ENCODE data around the gene DNAJC7.

GRCh38 chr17:41944943-41945342, 72.3 kb downstream of the DNAJC7 start:
- TF ChIP-seq POLR2AphosphoS5 (IDR thresholded peaks at IDR 0.05; ENCODE audit: low read depth, low read length) = no peak
- TF ChIP-seq REST (IDR thresholded peaks at IDR 0.05; ENCODE audit: insufficient read depth in 1 of 2, low read depth in 2 of 2, low read length in 2 of 2) = no peak
- no peak for TF ChIP-seq SIN3A (IDR thresholded peaks at IDR 0.05; ENCODE audit: borderline replicate concordance, insufficient read depth, low read length)
- TF ChIP-seq TAF1 (IDR thresholded peaks at IDR 0.05; ENCODE audit: borderline replicate concordance, insufficient read depth, low read length) = no peak
- TF ChIP-seq FOXP2 (optimal IDR thresholded peaks at IDR 0.05; ENCODE audit: borderline replicate concordance, extremely low read depth, extremely low read length, insufficient read depth) = no peak

Measured in PFSK-1 (cell line).